NCI-H526 treated with DMSO at 0.1 percent for 48 hours (cell line): ENCODE measurements around the gene SOSTDC1.
A peak's percentile ranks its signal among the peaks of the same experiment; 100 is the strongest.

ENCODE experiments used
- DNase-seq: peaks from one replicate; lab custom pipeline; 2025; lab: John Stamatoyannopoulos, UW

Gene SOSTDC1

GRCh38 chr7:16419859-16420258 is 45.7 kb downstream of the SOSTDC1 start:
- peak; percentile 28 for DNase-seq

- DNase-seq: no peak
Measured at GRCh38 chr7:16419126-16419525, 46.4 kb downstream of the SOSTDC1 start.

GRCh38 chr7:16417906-16418305 is 47.6 kb downstream of the SOSTDC1 start:
- no peak for DNase-seq

GRCh38 chr7:16416289-16417282 is 49.0 kb downstream of the SOSTDC1 start:
- DNase-seq: peak; percentile 92

GRCh38 chr7:16412274-16413254 is 53.0 kb downstream of the SOSTDC1 start:
- DNase-seq: no peak
